HEK293T (cell line): Measurements from ENCODE around the gene CLCNKA.
A peak's percentile ranks its signal among the peaks of the same experiment; 100 is the strongest.

Experiments used
- CTCF ChIA-PET: fragments of 350-600 bp; formaldehyde crosslinking; extraction: SDS; loops from one replicate; lab custom pipeline; 2021; ENCODE audit warnings: antibody characterized with exemption, inconsistent platforms; lab: Yijun Ruan, JAX
- POLR2A ChIA-PET: fragments of 350-600 bp; formaldehyde crosslinking; extraction: SDS; loops from one replicate; lab custom pipeline; 2020; ENCODE audit warnings: antibody characterized with exemption, inconsistent platforms; lab: Yijun Ruan, JAX
- DNase-seq: peaks from one replicate; pipeline ENCODE4 v3.0.0; 2012; ENCODE audit warnings: mixed read lengths; ENCODE audit errors: extremely low spot score
- ARNT ChIP-seq: fragments of 450-650 bp; IDR thresholded peaks from 2 replicates; pipeline ENCODE4 v1.6.1; 2017; ENCODE audit warnings: mild to moderate bottlenecking
- BHLHE40 ChIP-seq: fragments of 450-650 bp; IDR thresholded peaks from 2 replicates; pipeline ENCODE4 v1.6.1; 2016; ENCODE audit warnings: mild to moderate bottlenecking, moderate library complexity, borderline replicate concordance
- CTBP1 ChIP-seq: fragments of 450-650 bp; IDR thresholded peaks from 2 replicates; pipeline ENCODE4 v1.6.1; 2016; ENCODE audit warnings: borderline replicate concordance
- ELF4 ChIP-seq: fragments of 450-650 bp; IDR thresholded peaks from 2 replicates; pipeline ENCODE4 v1.6.1; 2017; ENCODE audit warnings: antibody characterized with exemption
- FOXA1 ChIP-seq: fragments of 450-650 bp; IDR thresholded peaks from 2 replicates; pipeline ENCODE4 v1.6.1; 2016; ENCODE audit warnings: mild to moderate bottlenecking
- FOXK2 ChIP-seq: fragments of 450-650 bp; IDR thresholded peaks from 2 replicates; pipeline ENCODE4 v1.6.1; 2016; ENCODE audit warnings: mild to moderate bottlenecking
- FOXM1 ChIP-seq: fragments of 450-650 bp; IDR thresholded peaks from 2 replicates; pipeline ENCODE4 v1.6.1; 2017; ENCODE audit warnings: mild to moderate bottlenecking, borderline replicate concordance
- HDGF ChIP-seq: fragments of 450-650 bp; IDR thresholded peaks from 2 replicates; pipeline ENCODE4 v1.6.1; 2017; ENCODE audit warnings: antibody characterized with exemption, borderline replicate concordance
- L3MBTL2 ChIP-seq: fragments of 450-650 bp; conservative IDR thresholded peaks from 2 replicates; pipeline ENCODE4 v1.6.1; 2016; ENCODE audit warnings: mild to moderate bottlenecking
- LEF1 ChIP-seq: fragments of 450-650 bp; IDR thresholded peaks from 2 replicates; pipeline ENCODE4 v1.6.1; 2017; ENCODE audit warnings: mild to moderate bottlenecking, borderline replicate concordance
- NFRKB ChIP-seq: fragments of 450-650 bp; IDR thresholded peaks from 2 replicates; pipeline ENCODE4 v1.6.1; 2016; ENCODE audit warnings: mild to moderate bottlenecking, moderate library complexity
- SP1 ChIP-seq: fragments of 450-650 bp; IDR thresholded peaks from 2 replicates; pipeline ENCODE4 v1.6.1; 2017
- SUZ12 ChIP-seq: fragments of 450-650 bp; IDR thresholded peaks from 2 replicates; pipeline ENCODE4 v1.6.1; 2016; ENCODE audit warnings: mild to moderate bottlenecking
- TARDBP ChIP-seq: fragments of 450-650 bp; IDR thresholded peaks from 2 replicates; pipeline ENCODE4 v1.6.1; 2016
- ZNF384 ChIP-seq: fragments of 450-650 bp; IDR thresholded peaks from 2 replicates; pipeline ENCODE4 v1.6.1; 2016
- TF ChIP-seq, protein P1 (sequence below): fragments of 450-650 bp; IDR thresholded peaks from 2 replicates; pipeline ENCODE4 v1.6.1; 2016

CLCNKA gene

DNA sequence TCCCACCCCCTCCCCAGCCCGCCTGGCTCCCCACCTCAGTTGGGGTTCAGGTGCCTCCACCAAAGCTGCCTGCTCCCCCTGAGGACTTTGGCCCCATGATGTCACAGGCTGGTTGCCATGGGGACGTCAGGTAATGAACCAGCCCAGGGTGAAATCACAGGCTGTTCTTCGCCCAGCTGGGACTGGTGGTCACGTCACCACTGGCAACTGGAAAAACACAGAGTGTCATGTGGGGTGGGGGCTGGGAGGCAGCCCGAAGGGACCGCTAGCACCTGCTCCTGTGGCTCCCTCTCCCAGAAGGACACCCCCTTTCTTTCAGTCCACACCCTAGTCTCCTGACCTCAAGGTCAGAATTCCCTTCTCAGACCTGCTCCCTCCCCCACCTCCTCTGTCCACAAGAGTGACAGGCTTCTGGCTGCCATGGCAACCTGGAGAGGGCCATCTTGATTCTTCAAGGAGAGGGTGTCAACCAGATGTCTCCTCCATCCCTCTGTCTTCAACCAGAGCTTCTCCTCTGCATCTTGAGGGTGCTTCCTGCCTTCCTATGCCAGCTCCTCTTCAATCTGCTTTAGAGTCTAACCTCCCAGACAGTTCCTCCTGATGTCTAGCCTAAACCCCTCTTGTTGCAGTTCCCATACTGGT lies 45.4 kb downstream of the CLCNKA start:
- POLR2A ChIA-PET, result interaction anchor here (0.7 kb wide), 1 partner anchor 176 kb away, joined by 3 read pairs; no protein-coding TSS in a partner anchor
- DNase-seq, result no peak
- TF ChIP-seq ELF4 (no peak), TARDBP (no peak), FOXA1 (no peak)
- TF ChIP-seq, protein P1, sequence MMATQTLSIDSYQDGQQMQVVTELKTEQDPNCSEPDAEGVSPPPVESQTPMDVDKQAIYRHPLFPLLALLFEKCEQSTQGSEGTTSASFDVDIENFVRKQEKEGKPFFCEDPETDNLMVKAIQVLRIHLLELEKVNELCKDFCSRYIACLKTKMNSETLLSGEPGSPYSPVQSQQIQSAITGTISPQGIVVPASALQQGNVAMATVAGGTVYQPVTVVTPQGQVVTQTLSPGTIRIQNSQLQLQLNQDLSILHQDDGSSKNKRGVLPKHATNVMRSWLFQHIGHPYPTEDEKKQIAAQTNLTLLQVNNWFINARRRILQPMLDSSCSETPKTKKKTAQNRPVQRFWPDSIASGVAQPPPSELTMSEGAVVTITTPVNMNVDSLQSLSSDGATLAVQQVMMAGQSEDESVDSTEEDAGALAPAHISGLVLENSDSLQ, result peak; percentile 83
- CTCF ChIA-PET, result no interaction called here

DNA sequence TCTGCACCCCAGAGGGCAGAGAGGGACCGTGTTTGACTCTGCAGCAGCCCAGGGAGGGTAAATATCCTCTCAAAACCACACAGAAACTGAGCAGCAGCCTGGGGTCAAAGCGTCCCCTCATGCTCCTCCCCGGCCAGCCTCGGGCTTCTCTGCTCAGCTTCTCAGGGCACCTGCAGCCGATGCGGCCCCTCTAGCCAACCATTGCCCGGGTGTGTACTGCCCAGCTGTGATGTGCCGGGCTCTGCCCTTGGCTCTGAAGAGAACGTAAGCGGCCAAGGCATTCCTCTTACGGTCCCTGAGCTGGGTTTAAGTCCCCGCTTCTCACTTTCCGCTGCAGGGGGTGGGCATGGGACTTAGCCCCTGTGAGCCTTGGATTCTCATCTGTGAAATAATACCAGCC lies 46.1 kb downstream of the CLCNKA start:
- TF ChIP-seq FOXK2 (no peak), ARNT (no peak), L3MBTL2 (no peak), SUZ12 (no peak), LEF1 (no peak), HDGF (no peak), FOXA1 (no peak), ELF4 (no peak), FOXM1 (no peak), CTBP1 (no peak), SP1 (no peak), ZNF384 (no peak), BHLHE40 (no peak)
- TF ChIP-seq, protein P1, result no peak
- ChIA-PET POLR2A (no interaction called here), CTCF (no interaction called here)
- no peak for DNase-seq

- POLR2A ChIA-PET, result no interaction called here
- no peak for DNase-seq
- CTCF ChIA-PET, result no interaction called here
- TF ChIP-seq FOXK2, result no peak
These were observed 46.8 kb downstream of the CLCNKA start for GRCh38 chr1:16068356-16069270.

DNA sequence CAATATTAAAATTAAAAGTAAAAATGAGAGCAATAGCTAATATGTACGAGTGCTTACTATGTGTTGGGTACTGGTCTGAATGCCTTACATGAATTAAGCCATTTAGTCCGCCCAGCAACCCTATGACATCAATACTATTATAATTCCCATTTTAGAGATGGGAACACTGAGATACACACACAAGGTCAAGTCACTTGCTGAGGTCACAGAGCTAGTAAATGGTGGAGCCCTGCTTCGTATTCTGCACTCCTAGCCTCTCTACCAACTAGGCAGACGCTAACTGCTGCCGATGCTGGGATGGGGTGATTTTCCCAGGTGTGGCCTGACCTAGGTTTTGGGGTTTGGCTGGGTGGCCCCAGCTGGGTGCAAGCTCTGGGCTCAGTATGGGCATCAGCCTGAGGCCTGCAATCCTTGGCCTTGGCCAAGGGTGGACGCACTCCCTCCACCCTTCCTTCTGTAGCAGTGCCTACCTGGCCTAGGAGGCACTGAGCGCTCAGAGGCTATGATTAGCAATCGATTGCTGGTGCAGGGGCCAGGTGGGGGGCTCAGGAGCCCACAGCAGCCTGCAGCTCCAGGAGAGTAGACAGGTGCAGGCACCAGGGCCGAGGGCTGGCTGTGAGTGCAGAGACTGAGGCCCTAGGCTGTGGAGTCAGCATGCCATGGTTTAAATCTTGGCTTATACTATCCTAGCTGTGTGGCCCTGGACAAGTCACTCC lies 49.0 kb downstream of the CLCNKA start:
- no peak for DNase-seq
- POLR2A ChIA-PET, result no interaction called here
- CTCF ChIA-PET, result no interaction called here
- TF ChIP-seq ELF4 (no peak), FOXK2 (no peak), FOXM1 (no peak), NFRKB (no peak), CTBP1 (no peak), SP1 (no peak), L3MBTL2 (no peak), TARDBP (no peak), FOXA1 (no peak), HDGF (no peak), LEF1 (no peak), ARNT (no peak)

DNA sequence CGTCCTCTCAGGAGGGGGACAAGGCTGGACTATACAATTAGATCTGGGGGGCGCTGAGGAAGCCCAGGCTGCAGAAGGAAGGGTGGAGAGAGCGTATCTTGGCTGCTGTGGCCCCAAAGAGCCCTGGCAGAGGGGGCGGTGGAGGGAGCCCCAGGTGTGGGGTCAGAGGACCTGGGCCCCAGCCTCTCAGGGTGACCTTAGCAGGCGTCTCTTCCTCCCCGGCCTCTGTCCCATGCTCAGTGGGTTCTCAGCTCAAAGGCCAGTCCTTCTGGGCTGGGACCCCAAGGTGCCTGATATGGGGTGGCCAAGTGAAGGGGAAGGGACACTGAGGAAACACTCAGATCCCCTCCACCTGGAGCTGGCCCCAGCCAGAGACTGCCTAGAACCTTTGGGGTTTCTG lies 49.8 kb downstream of the CLCNKA start:
- DNase-seq, result no peak
- TF ChIP-seq LEF1, result no peak
- no peak for TF ChIP-seq FOXK2
- TF ChIP-seq ZNF384, result no peak
- no peak for TF ChIP-seq BHLHE40
- no peak for TF ChIP-seq L3MBTL2
- no peak for TF ChIP-seq SP1
- no peak for TF ChIP-seq CTBP1
- TF ChIP-seq TARDBP, result no peak
- no peak for TF ChIP-seq FOXM1
- TF ChIP-seq FOXA1, result no peak
- no peak for TF ChIP-seq SUZ12
- no peak for TF ChIP-seq ARNT
- no peak for TF ChIP-seq ELF4
- TF ChIP-seq, protein P1, result no peak
- no peak for TF ChIP-seq NFRKB
- no peak for TF ChIP-seq HDGF
- ChIA-PET POLR2A (no interaction called here), CTCF (interaction anchor here (0.6 to 2.0 kb wide), 3 partner anchors 11 to 171 kb away, joined by 3 to 8 read pairs (median 6); no protein-coding TSS in a partner anchor)
